ENCODE measurements around the gene MITF.

The MITF gene

GRCh38 chr3:69842351-69842750 lies 103.1 kb downstream of the MITF start:
- no peak for DNase-seq

GRCh38 chr3:69842789-69843188 lies 103.5 kb downstream of the MITF start:
- no peak for DNase-seq

DNA sequence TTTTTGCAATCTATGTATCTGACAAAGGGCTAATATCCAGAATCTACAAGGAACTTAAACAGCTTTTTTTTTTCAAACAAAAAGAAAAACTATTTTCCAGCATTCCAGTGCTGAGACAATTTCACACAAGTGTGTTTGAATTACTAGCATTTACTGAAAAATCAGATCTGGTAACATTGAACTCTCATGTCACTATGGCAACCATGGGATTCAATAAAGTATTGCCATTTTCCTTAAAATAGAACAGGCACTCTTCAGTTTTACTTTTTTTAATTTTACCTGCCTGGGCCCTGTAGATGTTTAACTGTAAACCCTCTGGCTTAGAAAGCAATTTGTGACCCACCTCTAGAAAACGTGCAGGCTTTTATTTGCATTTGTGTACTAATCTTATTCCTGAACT lies 105.4 kb downstream of the MITF start:
- no peak for DNase-seq

GRCh38 chr3:69847303-69847702 lies 108.0 kb downstream of the MITF start:
- no peak for DNase-seq

DNA sequence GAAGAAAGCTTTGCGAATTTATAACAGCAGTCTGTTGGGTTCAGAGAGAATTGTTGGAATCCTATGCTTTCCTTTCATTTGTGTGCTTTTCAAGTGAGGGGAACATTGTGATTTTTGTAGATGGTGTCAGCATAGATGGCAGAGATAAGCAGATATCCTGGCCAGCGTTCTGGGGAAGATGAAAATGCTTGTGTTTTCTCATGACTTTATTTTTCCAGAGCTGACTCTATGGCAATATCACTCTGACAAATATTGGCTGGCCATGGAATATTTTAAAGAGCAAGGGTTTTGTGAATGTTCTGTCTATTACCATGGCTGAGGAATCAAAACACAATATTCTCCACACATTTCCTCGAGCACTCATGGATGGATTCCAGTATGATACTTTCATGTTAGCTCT lies 108.8 kb downstream of the MITF start:
- no peak for DNase-seq

DNA sequence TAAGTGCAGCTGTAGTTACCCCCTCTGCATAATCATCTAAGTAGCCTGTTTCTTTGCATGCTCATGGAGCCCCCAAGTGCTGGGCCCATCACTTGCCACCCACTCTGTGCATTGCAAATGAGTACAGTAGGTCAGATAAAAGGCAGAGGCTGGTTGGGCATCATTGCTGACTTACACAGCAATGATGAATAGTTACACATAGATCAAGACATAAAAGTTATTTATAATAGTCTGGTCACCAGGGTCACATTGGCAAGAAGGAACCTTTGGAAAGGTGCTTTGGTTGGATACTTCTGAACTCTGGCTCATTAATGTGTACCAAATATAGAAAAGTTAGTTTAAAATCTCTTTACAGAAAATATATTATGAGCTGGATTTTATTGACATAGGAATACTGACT lies 111.6 kb downstream of the MITF start:
- DNase-seq: no peak

DNA sequence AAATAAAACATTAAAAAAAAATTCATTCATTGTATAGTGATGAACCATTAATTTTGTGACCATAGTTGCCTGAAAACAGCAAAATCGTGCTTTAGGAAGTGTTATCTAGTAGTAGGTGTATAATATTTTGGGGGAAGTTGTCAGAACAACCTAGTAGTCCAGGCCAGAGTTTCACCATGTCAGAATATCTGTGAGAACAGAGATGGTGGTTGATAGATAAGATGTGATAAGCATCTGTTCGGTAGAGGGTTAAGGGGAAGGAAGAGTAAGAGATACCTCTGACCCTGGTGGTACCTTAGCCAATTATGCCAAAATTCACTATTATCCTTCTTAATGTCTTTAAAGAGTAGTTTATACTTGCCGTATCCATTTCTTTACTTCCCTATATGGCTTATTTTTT lies 113.8 kb downstream of the MITF start:
- no peak for DNase-seq

DNA sequence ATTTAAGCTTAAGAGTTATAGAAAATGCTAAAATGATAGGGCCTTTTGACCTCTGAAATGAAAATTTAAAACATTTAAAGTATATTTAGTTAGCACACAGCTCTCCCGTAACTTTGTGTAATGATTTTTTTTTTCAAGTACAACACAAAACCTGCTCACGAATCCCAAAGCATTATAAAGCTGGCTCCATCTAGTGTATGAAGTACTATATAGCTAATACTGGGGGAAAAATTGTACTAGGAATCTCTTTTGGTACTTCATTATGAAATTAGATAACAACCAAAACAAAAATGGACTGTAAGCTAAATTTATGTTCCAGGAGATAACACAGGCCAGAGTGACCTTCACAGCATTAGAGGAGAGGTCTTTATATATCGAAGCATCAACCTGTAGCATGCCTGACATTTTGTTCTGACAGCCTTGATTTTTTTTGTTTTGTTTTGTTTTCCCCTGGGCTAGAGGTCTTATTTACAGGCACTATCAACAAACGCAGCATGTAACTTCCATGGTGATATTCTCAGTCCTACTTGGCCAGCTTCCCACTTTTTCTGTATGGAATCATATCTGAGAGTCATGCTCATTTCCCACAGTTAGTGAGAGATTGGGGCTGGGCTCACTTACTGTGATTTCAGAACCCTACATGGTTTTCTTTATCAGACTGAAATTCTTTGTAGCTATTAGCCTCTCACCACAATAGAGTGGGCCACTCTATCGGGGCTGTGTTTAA lies 116.3 kb downstream of the MITF start:
- no peak for DNase-seq

DNA sequence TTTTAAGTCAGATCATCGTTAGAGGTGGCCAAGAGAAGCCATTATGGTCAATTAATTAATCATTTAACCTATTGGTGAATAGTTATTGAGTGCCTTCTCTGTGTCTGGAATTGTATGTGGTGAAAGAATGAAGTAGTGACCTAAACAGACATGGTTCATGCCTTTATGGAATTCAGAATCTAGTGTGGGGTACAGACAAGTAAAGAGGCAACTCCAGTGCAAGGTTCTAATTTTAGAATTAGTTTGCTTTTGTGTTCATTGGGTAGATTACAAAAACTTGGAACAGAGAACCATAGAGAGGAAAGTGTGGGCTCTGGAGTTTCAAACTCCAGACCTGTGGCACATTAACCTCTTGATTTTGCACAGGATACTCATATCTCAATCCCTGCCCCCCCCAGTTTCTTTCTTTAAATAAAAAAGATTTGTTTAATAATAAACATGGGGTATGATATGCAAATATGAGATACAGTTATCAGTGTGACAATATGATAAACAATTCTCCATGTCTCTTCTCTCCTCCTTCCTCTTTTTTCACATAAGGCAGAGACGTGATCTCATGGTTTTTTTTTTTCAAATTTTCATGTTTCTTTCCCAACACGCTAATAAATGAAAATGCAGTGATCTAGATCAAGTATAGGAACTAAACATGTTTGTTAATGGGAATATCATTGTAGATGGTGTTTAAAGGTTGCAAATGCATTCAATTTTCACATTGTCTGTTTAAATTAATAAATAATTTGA lies 117.9 kb downstream of the MITF start:
- no peak for DNase-seq

DNA sequence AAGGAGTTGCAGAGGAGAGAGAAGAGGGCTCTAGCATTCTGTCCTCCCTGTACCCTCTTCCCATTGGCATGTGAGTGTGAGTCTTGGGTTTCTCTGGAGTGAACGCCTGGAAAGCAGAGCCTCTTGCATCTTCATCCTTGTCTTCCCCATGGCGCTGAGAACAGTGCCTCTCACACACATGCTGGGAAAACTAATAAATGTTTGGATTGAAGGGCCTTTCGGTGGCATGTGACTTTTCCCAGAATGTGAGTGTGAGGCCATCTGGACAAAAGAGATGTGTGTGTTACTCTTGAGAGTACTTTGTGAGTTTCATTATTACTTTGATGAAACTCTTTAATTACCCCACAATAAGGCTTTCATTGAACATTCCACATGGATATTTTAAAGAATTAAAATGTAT lies 122.3 kb downstream of the MITF start:
- no peak for DNase-seq

GRCh38 chr3:69864141-69864540 lies 124.9 kb downstream of the MITF start:
- no peak for DNase-seq

DNA sequence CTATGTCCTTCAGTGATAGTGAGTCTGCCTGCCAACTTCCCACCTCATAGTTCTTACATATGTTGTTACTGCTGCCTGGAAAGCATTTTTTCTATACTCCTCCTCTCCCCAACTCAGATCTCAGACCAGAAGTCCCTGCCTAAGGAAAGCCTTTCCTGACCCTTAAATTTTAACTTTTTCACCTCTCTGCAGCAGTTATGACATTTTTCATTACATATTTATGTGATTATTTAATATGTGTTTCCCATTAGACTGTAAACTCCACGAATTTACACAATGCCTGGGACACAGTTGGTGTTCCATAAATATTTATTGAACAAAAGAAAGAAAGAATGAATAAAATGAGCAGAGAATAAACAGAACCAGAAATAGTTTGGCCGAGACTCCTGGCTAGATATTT lies 125.5 kb downstream of the MITF start:
- DNase-seq: no peak

- no peak for DNase-seq
Observed at GRCh38 chr3:69865925-69866679, 126.8 kb downstream of the MITF start.

- DNase-seq: no peak
Observed at GRCh38 chr3:69866988-69867720, 127.9 kb downstream of the MITF start.

DNA sequence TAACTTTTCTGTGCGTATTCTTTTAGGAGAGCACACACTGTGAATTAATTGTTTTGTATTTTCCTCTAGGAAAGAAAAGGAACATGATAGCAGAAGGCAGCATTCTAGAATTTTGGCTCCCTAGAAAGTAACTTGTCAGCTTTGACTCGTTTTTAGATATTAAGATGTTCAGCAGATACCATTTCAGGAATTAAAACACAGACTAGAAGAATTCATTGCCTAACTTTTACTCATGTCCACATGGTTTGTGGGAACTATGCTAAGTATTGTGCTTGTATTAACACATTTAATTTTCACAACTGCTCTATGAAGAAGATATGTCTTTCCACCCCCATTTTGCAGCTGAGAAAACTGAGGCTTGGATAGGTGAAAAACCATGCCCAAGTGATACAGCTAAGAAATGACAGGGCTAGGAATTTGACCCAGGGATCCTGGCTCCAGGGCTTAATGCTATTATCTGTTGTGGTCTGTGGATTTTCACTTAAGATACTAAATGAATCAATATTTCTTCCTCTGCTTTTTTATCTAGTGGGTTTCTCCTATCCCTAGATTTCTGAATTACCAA lies 128.8 kb downstream of the MITF start:
- no peak for DNase-seq

- DNase-seq: no peak
Observed at GRCh38 chr3:69868841-69869420, 129.7 kb downstream of the MITF start.

DNA sequence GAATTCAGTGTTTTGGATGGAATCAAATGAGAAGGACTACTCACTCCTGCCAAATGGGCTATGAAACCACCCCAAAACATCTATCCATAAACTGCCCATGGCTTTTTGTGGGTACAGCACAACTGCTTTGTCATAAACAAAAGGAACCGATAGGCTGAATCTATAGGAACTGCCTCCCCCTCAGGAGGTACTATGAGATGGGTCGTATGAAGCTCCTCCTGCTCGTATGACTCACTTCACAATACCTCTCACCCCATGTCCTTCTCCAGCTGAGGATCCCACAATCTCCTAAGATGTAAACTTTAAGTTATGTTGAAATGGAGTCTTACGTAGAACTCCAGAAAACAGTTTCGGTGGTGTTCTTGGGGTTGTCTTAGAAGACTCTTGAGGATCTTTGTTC lies 130.4 kb downstream of the MITF start:
- DNase-seq: no peak

DNA sequence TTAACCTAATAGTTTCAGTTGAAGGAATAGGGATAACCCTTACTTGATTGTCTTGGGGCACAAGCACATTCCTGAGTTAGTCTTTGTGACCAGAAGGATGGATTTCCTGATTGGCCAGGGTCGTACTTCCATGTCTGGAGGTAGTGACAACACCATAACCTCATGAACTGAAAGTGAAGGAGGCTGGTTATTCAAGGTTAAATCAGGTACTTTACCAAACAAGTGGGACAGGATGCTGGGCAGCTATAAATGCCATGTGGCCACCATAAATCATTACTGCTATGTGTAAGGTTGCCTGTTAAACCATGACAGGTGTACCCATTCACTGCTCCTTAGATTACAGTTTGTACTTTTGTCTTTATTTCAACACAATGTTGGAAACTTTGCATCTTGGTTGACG lies 132.0 kb downstream of the MITF start:
- DNase-seq: no peak

DNA sequence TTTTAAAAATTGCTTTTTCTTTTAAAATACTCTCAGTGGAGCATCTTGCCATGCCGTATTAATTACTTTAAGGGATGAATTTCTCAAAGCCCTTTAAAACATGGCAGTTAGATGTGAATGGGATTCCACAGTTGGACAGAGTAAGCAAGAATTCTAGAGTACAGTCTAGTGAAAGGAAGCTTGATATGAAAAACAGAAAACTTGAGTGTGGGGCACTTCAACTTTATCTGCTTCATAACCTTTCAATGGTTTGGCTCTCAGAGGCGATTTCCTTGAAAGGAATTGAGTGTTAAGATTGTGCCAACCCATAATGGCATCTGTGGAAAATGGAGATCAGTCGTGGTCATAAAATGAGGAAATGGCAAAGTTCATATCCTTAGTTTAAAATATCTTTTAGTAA lies 132.6 kb downstream of the MITF start:
- peak; percentile 40 for DNase-seq

DNA sequence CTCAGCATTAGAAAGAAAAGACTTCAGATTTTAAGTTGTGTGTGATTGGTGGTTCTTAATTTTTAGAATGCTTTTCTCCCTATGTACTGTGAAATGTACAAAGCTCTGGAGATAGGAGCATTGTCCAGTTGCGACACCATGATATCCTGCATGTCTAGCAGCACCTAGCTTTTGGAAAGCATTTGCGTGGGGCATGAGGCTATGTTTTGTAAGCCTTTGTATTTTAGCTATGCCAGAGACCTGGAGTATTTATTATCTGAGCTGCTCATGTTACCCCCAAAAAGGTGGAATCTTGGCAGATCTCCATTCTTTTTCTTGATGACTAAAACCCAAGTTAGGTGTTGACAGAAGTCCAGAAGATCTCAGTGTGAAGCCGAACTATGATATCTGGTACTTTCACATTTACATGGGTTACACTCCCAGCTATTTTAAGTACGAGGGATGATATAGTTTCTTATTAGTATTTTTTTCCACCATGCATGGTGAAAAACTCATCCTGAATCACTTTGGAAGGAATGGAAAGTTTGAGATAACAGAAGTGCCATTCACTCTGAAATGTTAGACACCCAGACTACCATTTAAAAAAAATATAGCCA lies 133.6 kb downstream of the MITF start:
- DNase-seq: no peak

GRCh38 chr3:69876073-69876472 lies 136.8 kb downstream of the MITF start:
- DNase-seq: no peak

GRCh38 chr3:69878254-69878653 lies 139.0 kb downstream of the MITF start:
- no peak for DNase-seq

Measured in MV-4-11 (cell line).